Skeletal muscle tissue (tissue), 4 donors: Measurements from ENCODE around the gene ASMT. TPM values are rescaled to one million over a fixed set of nuclear protein-coding genes. Genes with fewer than 3 reads are reported as not detected.
A peak's percentile ranks its signal among the peaks of the same experiment; 100 is the strongest.

Experiments used
- H3K27ac ChIP-seq: one replicate; pipeline ENCODE4 v1.7.0; 2013; ENCODE audit warnings: mild to moderate bottlenecking, low read depth, low read length, inconsistent platforms
- H3K27me3 ChIP-seq, 3 donors: one replicate each; pipeline ENCODE4 v1.7.0; 2013; ENCODE audit warnings: low read length in 3 of 3; ENCODE audit not compliant: control insufficient read depth in 3 of 3, insufficient read depth in 3 of 3
- H3K36me3 ChIP-seq, 3 donors: one replicate each; pipeline ENCODE4 v1.7.0; 2013; ENCODE audit warnings: low read length in 3 of 3; ENCODE audit not compliant: control insufficient read depth in 3 of 3, insufficient read depth in 3 of 3
- H3K4me1 ChIP-seq, 3 donors: one replicate each; pipeline ENCODE4 v1.7.0; 2013; ENCODE audit warnings: low read length in 3 of 3, mild to moderate bottlenecking in 3 of 3; ENCODE audit not compliant: control insufficient read depth in 3 of 3, insufficient read depth in 3 of 3
- H3K4me3 ChIP-seq, 3 donors: one replicate each; pipeline ENCODE4 v1.7.0; 2013; ENCODE audit warnings: low read length in 3 of 3
- H3K9ac ChIP-seq, 3 donors: one replicate each; pipeline ENCODE4 v1.7.0; 2013; ENCODE audit warnings: low read length in 3 of 3, mild to moderate bottlenecking in 3 of 3, moderate library complexity in 2 of 3, low read depth in 1 of 3
- H3K9me3 ChIP-seq, 3 donors: one replicate each; pipeline ENCODE4 v1.7.0; 2013; ENCODE audit warnings: low read length in 3 of 3; ENCODE audit not compliant: control insufficient read depth in 3 of 3
- total RNA-seq: library from RNA; depleted of rRNA; stranded (reverse); fragments of >200 nt; gene quantifications from one replicate; pipeline ENCODE4 v1.2.3, GENCODE V29; 2014
- donor health status: Osteomylitis.

Gene ASMT
- total RNA-seq, 1 donor from 2014 or later: not detected

- Histone ChIP-seq H3K36me3 (peaks cover 11 to 14% (median 12%) of the 10 kb centered on the region in 3 donors), H3K4me3 (no peak overlapping the region), H3K27ac (no peak overlapping the region)
Observed at GRCh38 chrX:1589356-1590130, 25.3 kb upstream of the ASMT start.

DNA sequence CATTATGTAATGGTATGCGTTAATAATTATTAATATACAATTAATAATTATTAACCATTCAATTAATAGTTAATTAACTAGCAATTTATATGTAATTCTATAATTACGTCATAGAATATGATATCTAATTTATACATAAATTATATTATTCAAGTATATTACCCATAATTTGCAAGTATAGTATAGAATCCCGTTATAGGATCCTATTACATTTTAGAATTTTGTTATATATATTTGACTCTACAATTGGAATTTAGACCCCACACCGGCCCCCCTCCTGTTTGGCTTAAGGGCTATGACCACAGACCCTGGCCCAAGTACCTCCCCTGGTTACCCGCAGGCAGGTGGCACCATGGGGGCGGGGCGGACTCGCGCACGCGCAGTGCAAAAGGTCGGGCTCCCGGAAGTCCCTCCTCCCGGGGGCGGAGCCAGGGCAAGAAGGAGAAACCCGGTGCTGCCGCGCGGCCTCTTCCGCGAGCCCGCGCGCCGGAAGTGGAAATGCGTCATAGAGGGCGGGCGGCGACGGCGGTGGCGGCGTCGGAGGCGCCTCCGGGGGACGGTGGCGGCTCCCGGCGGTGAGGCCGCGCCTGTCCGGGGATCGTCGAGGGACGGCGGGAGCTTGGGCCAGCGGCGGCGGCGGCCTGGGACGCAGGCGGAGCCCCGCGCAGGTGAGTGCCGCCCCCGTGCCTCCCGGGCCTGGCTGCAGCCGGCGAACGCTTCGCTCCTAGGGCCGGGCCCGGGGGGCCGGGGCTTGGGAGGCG, 23.6 kb upstream of the ASMT start, which contains the start of gene AKAP17A:
TSS of gene AKAP17A (plus strand) at position 503 of the 761 bp plus-strand sequence. CDS start 1,859 bp downstream, outside the sequence.
- Histone ChIP-seq H3K4me1 (peaks cover 16 to 26% (median 26%) of the 10 kb centered on the region in 3 donors), H3K27ac (peak within 1 kb of the TSS; percentile 65), H3K9me3 (no peaks in the 10 kb centered on the region), H3K9ac (peak within 1 kb of the TSS; percentile 86 to 95 (median 90)), H3K27me3 (no peaks in the 10 kb centered on the region), H3K36me3 (peaks cover 28% of the 10 kb centered on the region in 3 donors), H3K4me3 (peak within 1 kb of the TSS; percentile 85 to 89 (median 85))

More at GRCh38 chrX:1589356-1590130, 25.3 kb upstream of the ASMT start:
- H3K4me1 ChIP-seq: peaks cover 16 to 26% (median 22%) of the 10 kb centered on the region in 3 donors
- no peak overlapping the region for H3K9ac ChIP-seq
- no peaks in the 10 kb centered on the region for H3K27me3 ChIP-seq
- no peaks in the 10 kb centered on the region for H3K9me3 ChIP-seq

DNA sequence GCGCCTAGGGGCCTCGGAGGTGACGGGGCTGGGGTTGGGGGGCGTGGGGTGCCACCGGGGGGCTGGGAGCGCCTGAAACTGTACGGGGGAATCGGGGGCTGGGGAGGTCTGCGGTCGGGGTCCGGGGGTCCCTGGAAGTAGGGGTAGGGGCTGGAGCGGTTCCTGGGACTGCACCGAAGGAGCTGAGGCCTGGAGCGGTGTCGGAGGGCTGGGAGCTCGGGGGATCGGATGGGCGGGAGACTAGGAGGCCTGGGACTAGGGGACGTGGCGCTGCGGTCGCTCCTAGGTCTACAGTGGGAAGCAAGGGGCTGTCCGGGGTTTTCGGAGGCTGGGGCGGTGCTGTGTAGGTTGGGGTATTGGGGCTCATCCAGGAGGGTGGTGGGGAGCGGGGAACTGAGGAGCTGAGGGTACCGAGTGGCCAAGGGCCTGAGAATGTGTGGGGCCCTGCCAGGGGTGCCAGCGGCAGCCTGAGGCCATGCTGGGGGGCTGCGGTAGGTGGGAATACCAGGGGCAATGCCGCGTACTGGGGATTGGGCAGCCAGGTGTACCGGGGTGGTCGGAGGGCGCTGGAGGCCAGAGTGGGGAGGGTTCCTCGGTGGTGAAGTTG, 22.9 kb upstream of the ASMT start:
- Histone ChIP-seq H3K4me1 (peaks cover 16 to 26% (median 26%) of the 10 kb centered on the region in 3 donors), H3K4me3 (peak overlapping the region; percentile 85 to 89 (median 85)), H3K36me3 (peaks cover 32 to 33% (median 32%) of the 10 kb centered on the region in 3 donors), H3K9ac (peak overlapping the region; percentile 86 to 95 (median 90)), H3K9me3 (no peaks in the 10 kb centered on the region), H3K27ac (peak overlapping the region; percentile 65), H3K27me3 (no peaks in the 10 kb centered on the region)

- H3K36me3 ChIP-seq: peaks cover 39% of the 10 kb centered on the region in 3 donors
- H3K27ac ChIP-seq: peak overlapping the region; percentile 65
- H3K4me1 ChIP-seq: peaks cover 16 to 26% (median 26%) of the 10 kb centered on the region in 3 donors
Observed at GRCh38 chrX:1592470-1593142, 22.3 kb upstream of the ASMT start.

DNA sequence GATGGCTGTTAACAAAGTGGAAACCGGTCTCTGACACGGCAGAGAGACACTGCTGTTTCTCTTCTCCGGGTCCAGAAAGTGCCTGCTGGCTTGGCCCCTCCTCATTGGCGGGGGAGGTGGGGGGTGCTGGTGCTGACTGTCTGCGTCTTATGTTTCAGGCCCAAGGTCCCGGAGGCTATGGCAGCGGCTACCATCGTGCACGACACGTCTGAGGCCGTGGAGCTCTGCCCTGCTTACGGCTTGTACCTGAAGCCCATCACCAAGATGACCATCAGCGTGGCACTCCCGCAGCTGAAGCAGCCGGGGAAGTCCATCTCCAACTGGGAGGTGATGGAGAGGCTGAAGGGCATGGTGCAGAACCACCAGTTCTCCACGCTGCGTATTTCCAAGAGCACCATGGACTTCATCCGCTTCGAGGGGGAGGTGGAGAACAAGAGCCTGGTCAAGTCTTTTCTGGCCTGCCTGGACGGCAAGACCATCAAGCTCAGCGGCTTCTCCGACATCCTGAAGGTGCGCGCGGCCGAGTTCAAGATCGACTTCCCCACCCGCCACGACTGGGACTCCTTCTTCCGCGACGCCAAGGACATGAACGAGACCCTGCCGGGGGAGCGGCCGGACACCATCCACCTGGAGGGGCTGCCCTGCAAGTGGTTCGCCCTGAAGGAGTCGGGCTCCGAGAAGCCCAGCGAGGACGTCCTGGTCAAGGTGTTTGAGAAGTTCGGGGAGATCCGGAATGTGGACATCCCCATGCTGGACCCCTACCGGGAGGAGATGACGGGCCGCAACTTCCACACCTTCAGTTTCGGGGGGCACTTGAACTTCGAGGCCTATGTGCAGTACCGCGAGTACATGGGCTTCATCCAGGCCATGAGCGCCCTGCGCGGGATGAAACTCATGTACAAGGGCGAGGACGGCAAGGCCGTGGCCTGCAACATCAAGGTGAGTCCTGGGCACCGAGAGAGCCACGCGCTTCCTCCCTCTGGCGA, 21.3 kb upstream of the ASMT start:
- Histone ChIP-seq H3K4me3 (peak overlapping the region; percentile 85 to 89 (median 85)), H3K27me3 (no peaks in the 10 kb centered on the region), H3K9me3 (no peaks in the 10 kb centered on the region), H3K9ac (peak overlapping the region; percentile 86 to 95 (median 90)), H3K27ac (no peak overlapping the region), H3K4me1 (peaks cover 16 to 26% (median 26%) of the 10 kb centered on the region in 3 donors), H3K36me3 (peaks cover 41 to 47% (median 46%) of the 10 kb centered on the region in 3 donors)

More at GRCh38 chrX:1592470-1593142, 22.3 kb upstream of the ASMT start:
- peak overlapping the region; percentile 86 to 95 (median 90) for H3K9ac ChIP-seq
- H3K4me3 ChIP-seq: peak overlapping the region; percentile 85 to 89 (median 85)
- H3K27me3 ChIP-seq: no peaks in the 10 kb centered on the region
- no peaks in the 10 kb centered on the region for H3K9me3 ChIP-seq

- H3K36me3 ChIP-seq: peaks cover 58 to 67% (median 65%) of the 10 kb centered on the region in 3 donors
- H3K27ac ChIP-seq: no peak overlapping the region
- H3K9me3 ChIP-seq: no peaks in the 10 kb centered on the region
- no peaks in the 10 kb centered on the region for H3K27me3 ChIP-seq
- no peak overlapping the region for H3K4me3 ChIP-seq
- H3K4me1 ChIP-seq: peaks cover 16 to 26% (median 26%) of the 10 kb centered on the region in 3 donors
- H3K9ac ChIP-seq: no peak overlapping the region
Observed at GRCh38 chrX:1595711-1596060, 19.2 kb upstream of the ASMT start.

GRCh38 chrX:1596676-1597344, 18.0 kb upstream of the ASMT start:
- Histone ChIP-seq H3K36me3 (peaks cover 69 to 76% (median 74%) of the 10 kb centered on the region in 3 donors), H3K27ac (no peak overlapping the region), H3K4me3 (no peak overlapping the region), H3K9me3 (no peaks in the 10 kb centered on the region), H3K4me1 (peaks cover 16 to 26% (median 26%) of the 10 kb centered on the region in 3 donors), H3K9ac (no peak overlapping the region), H3K27me3 (no peaks in the 10 kb centered on the region)

DNA sequence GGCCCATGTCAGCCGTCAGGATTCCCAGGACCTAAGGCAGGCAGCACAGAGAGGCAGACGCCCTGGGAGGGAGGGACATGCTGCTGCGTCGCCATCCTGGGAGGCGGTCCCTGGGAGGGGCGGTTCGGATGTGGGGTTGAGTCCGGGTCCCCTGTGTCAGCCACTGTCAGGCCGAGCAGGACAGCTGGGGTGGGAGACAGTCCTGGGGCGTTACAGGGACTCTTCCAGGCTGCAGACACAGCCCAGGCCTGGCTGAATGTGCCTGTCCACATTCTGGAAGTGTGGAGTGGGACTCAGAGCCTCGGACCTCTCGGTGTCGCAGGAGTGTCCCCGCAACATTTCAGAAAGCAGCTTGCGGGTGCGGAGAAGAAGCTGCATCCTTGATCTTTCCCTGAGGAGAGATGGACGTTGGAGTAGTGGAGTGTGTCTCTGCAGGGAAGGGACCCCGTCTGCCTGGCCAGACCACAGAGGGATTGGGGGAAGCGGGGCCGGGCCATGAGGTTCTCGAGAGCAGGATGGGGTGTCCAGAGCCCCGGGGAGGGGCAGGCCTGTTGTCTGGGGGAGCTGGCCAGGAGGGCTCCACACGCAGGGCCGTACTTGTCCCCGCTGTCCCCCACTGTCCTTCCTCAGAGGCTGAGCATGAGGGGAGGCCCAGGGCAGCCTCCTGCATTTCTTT, 17.4 kb upstream of the ASMT start:
- Histone ChIP-seq H3K27me3 (no peaks in the 10 kb centered on the region), H3K27ac (no peak overlapping the region), H3K9ac (no peak overlapping the region), H3K4me3 (no peak overlapping the region), H3K9me3 (no peaks in the 10 kb centered on the region), H3K36me3 (peaks cover 75 to 82% (median 81%) of the 10 kb centered on the region in 3 donors), H3K4me1 (peaks cover 12 to 20% (median 19%) of the 10 kb centered on the region in 3 donors)
